ENCODE data around the gene CAPSL.
A peak's percentile ranks its signal among the peaks of the same experiment; 100 is the strongest.
"Not testable (repeated sequence)": the region's sequence is repeated elsewhere in the genome, so short reads cannot be mapped to it uniquely, and the experiment has no call there.

The CAPSL gene

GRCh38 chr5:35870605-35871004 lies 67.8 kb downstream of the CAPSL start:
- no peak for DNase-seq

GRCh38 chr5:35869685-35870277 lies 68.6 kb downstream of the CAPSL start:
- DNase-seq, result no peak

- no peak for DNase-seq
These were observed 70.4 kb downstream of the CAPSL start for GRCh38 chr5:35867998-35868397.

GRCh38 chr5:35863159-35863558 lies 75.3 kb downstream of the CAPSL start:
- DNase-seq, result no peak

- DNase-seq, result no peak
These were observed 76.3 kb downstream of the CAPSL start for GRCh38 chr5:35862126-35862525.

- DNase-seq, result peak; percentile 77
These were observed 76.7 kb downstream of the CAPSL start for GRCh38 chr5:35861718-35862117.

- peak; percentile 55 for DNase-seq
These were observed 77.7 kb downstream of the CAPSL start for GRCh38 chr5:35860686-35861085.

- peak; percentile 84 for DNase-seq
These were observed 79.2 kb downstream of the CAPSL start for GRCh38 chr5:35859101-35859661.

GRCh38 chr5:35857606-35858205 lies 80.7 kb downstream of the CAPSL start:
- DNase-seq, result peak; percentile 93

GRCh38 chr5:35856765-35857351 lies 81.6 kb downstream of the CAPSL start, which contains the start of gene IL7R:
TSS of gene IL7R (plus strand) at chr5:35856891. CDS start at chr5:35856978, 87 bp downstream.
- DNase-seq, result peak; percentile 76

GRCh38 chr5:35856186-35856764 lies 82.1 kb downstream of the CAPSL start:
- not testable (repeated sequence) for DNase-seq

GRCh38 chr5:35855187-35855586 lies 83.2 kb downstream of the CAPSL start:
- no peak for DNase-seq

Measured in EL (cell line).